ENCODE measurements around the gene NPRL2.

NPRL2 gene

DNA sequence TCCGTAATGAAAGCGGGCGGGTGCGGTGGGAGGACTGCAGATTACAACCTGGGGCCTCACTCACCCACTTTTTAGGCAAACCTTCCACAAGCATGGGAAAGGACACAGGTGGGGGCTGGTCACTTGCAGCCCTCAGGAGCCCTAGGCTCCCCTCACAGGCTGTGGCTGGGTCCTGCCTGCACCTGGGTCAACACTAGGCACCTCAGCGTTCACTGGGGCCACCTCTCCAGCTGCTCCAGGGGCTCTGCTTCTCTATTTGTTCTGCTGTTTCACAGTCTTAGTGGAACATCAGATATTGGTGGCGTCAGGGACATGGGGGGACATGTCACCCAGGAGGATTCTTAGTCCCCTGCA lies 38.8 kb upstream of the NPRL2 start:
- TF ChIP-seq, protein P1, sequence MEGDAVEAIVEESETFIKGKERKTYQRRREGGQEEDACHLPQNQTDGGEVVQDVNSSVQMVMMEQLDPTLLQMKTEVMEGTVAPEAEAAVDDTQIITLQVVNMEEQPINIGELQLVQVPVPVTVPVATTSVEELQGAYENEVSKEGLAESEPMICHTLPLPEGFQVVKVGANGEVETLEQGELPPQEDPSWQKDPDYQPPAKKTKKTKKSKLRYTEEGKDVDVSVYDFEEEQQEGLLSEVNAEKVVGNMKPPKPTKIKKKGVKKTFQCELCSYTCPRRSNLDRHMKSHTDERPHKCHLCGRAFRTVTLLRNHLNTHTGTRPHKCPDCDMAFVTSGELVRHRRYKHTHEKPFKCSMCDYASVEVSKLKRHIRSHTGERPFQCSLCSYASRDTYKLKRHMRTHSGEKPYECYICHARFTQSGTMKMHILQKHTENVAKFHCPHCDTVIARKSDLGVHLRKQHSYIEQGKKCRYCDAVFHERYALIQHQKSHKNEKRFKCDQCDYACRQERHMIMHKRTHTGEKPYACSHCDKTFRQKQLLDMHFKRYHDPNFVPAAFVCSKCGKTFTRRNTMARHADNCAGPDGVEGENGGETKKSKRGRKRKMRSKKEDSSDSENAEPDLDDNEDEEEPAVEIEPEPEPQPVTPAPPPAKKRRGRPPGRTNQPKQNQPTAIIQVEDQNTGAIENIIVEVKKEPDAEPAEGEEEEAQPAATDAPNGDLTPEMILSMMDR (IDR thresholded peaks at IDR 0.05; ENCODE audit: extremely low read depth, missing control alignments): no peak

DNA sequence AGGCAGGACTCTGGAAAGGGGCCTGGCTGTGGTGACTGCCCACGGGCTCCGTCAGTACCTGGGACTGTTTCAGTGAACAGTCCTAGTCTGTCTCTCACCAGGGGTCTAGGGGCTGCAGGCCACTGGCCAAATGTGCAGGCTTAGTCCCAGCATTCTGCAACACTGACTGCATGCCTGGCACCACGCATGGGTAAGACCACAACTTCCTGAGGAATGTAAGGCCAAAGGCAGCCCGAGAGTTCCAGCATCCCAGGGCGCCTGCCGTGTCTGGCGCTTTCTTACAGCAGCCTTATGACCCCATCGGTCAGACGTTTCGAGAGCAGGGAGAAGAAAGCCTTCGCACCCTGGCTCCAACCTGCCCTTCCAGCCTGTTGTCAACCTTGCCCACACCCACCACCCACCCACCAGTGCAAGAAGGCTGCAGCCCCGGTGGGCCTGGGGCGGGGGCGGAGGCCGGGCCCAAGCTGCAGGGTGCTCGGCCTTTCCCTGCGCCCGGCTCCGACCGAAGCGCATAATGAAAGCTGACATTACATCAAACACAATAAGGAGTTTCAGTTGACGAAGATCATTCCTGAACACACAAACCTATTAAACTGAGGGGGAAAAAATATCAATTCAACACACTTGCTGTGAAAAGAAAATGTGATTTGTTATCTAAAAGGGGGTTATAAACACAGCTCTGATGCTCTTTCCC lies 38.3 kb upstream of the NPRL2 start:
- no peak for DNase-seq (ENCODE audit: low spot score)
- TF ChIP-seq, protein P1 (IDR thresholded peaks at IDR 0.05; ENCODE audit: extremely low read depth, missing control alignments): no peak

More for the DNA sequence above, 38.8 kb upstream of the NPRL2 start:
- no peak for DNase-seq (ENCODE audit: low spot score)

DNA sequence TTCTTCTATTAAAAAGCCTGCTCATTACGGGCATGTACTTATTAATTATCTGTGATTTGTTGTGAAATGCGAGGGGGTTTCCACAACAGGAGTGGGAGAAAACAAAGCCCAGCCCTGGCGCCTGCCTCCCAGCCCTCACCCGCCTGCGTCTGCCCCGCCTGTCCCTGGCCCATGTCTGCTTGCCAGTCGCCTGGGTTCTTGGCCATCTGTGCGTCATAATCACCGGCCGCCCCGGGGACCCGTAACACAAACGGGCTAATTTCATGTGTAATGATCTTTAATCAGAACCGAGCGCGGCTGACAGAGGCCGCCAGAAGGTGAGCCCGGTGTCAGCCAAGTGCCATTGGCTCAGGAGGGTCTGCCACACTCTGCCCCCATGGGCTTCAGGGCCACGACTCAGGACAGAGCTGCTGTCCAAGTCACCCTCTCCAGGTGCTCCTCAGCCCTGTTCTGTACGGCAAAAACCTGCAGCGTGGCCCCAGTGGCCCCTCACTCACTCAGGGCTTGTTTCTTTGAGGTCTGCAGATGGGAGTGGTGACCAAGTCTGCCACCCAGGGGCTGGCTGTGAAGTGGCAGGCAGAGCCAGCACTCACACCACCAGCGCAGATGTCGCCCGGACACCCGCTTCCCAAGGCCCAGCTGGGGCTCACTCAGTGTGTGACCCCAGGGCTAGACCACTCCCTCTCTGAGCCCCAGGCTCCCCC lies 37.6 kb upstream of the NPRL2 start:
- TF ChIP-seq, protein P1 (IDR thresholded peaks at IDR 0.05; ENCODE audit: extremely low read depth, missing control alignments): no peak
- DNase-seq (ENCODE audit: low spot score): no peak

DNA sequence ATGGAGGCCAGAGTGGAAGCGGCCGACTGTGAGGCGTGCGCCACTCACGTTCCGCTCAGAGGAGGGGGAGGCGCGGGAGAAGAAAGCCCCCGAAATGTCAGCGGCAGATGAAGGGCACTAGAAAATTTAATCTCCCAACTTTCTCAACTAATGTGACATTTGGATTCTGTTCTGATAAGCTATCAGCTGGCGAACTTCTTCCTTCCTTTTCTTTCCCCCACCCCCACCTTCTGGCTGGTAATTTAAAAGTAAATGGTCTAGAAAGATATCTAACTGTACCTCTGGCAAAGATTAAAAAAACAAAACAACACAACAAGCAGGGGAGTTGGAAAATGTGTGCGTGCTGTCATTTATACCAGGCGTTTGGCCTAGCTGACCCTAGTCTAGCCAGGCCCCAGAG lies 35.2 kb upstream of the NPRL2 start:
- DNase-seq (ENCODE audit: low spot score): no peak
- TF ChIP-seq, protein P1 (IDR thresholded peaks at IDR 0.05; ENCODE audit: extremely low read depth, missing control alignments): no peak

DNA sequence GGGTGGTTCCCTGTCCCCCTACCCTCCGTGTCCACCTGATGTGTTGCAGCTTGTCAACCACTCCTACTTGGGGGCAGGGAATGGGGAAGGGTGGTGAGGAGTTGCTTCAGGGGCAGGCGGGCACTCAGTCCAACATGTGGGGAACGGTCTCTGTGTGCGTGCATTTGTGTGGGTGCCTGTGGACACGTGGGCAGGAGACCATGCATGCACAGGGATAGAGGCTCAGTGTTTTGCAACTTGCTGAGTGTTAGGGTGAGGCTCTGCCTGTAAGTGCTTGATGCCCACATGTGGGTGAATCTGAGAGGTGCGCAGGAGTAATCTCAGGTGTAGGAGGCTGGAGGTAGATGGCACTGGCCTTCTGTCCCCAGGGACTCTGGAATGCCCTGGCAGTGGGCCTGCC lies 33.2 kb upstream of the NPRL2 start:
- no peak for DNase-seq (ENCODE audit: low spot score)
- TF ChIP-seq, protein P1 (IDR thresholded peaks at IDR 0.05; ENCODE audit: extremely low read depth, missing control alignments): no peak

DNA sequence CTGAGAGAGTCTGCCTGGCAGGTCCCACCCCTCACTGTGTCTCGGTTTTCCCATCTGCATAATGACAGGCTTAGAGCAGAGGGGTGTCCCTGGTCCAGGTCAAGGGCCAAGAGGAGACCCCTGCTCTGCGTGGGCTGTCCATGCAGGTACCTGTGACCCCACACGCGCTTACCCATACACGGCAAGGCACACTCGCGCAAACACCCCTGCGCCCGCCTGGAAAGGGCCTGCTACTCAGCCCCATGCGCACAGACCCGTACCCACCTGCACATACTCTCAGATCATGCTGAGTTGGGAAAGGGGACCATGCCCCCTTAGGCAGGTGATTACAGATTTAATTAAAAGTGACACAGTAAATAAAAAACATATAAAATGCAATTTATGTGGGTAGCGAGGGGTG lies 32.1 kb upstream of the NPRL2 start:
- TF ChIP-seq, protein P1 (IDR thresholded peaks at IDR 0.05; ENCODE audit: extremely low read depth, missing control alignments): no peak
- DNase-seq (ENCODE audit: low spot score): no peak

DNA sequence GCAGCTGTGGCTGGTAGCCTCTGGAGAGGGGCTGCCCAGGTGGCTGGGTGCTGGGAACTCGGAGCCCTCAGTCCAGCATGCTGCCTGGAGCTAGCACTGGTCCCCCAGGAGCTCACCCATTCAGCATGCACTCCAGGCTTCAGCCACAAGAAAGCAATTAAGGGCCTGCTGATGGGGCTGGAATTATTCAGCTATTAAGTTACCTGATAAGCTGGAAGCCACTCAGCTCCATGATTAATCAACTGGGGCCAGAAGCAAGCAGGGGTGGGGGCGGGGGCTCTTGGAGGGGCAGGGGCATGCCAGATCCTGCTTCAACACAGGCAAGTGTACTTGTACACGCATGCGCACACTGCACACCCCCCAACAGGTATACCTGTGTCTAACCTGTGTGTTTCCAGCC lies 30.8 kb upstream of the NPRL2 start:
- TF ChIP-seq, protein P1 (IDR thresholded peaks at IDR 0.05; ENCODE audit: extremely low read depth, missing control alignments): no peak
- DNase-seq (ENCODE audit: low spot score): no peak

Measured in GM20000 (cell line).